ENCODE measurements around the gene UACA.
"Not testable (repeated sequence)": the region's sequence is repeated elsewhere in the genome, so short reads cannot be mapped to it uniquely, and the experiment has no call there.

UACA gene

GRCh38 chr15:70618929-70619328, 144.4 kb downstream of the UACA start:
- DNase-seq = no peak

- no peak for DNase-seq
Measured at GRCh38 chr15:70617911-70618287, 145.5 kb downstream of the UACA start.

DNA sequence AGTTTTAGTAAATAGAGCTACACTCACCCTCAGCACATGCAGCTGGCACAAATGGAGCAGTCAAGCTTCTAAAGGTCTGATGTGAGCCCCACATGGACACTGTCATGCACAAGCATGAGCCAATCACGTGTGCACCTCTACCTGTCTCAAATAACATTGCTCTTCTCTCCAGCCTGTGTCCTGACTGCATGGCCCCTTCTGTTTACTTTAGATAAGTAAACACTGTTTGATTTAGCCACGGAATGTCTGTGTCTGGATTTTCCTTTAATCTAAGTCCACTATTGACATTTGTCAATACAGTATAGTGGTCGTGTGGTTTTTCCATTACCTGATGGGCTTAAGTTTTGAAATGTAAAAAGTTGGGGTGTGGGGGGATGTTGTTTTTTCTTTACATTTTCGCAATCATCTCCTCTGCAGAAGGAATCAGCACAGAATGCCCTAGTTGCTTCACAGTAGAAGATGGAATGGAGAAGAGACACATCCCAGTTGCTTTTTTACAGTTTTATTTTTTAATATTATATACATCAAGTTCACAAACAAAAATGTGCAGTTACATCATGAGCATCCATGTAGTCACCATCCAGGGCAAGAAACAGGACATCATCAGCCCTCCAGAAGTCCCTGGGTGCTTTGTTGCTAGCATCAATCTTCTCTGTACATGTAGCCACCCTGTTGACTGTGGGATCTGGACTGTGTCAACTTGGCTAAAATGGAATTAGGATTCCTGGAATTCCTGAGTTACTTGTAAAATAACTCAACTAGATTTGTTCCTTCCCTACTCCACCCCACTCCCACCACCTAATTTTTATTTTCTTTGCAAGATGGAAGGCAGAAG, 146.1 kb downstream of the UACA start:
- peak; percentile 37 for DNase-seq

DNA sequence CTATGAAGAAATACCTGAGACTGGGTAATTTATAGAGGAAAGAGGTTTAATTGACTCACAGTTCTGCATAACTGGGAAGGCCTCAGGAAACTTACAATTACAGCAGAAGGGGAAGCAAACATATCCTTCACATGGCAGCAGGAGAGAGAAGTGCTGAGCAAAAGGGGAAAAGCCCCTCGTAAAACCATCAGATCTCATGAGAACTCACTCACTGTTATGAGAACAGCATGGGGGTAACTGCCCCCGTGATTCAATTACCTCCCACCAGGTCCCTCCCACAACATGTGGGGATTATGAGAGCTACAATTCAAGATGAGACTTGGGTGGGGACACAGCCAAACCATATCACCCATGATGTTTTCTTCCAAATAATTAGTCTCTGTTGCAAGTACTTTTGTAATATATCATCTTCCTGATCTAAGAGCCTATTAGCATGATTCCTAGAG, 147.0 kb downstream of the UACA start:
- not testable (repeated sequence) for DNase-seq

DNA sequence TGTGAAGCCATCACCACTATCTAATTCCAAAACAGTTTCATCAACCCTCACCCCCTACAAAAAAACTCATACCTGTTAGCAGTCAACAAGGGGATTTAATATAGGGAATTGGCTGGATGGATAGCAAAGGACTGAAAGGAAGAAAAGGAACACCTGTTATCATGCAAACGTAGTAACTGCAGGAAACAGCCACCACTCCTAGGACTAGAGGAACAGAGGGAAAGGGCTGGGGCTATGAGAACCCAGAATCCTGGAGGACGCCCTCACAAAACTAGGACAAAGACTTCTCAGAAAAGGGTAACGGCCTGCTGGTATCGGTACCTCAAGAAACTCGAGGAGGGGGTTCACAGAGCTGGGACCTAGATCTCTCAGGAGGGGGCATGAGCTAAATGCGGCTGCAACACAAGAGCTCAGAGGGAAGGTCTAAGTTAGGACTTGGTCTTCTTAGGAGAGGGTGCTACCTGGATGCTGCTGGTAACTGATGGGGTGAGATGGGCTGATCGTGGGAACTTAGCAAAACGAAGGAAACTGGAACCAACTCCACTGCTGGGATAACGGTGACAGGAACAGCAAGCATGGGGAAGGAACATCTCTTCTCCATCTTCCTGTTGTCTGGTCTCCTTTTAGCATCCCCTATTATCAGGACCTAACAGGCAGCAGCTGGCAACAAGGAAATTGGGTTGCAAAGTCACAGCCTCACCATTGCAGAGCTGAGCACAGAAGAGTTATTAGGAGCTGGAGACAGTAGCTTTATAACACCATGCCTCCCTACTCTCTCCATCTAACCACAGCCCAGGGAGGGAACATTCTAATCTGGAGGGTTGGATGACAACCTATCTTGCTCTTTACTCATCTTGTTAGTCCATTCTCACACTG, 147.7 kb downstream of the UACA start:
- no peak for DNase-seq

GRCh38 chr15:70614221-70614620, 149.1 kb downstream of the UACA start:
- no peak for DNase-seq

GRCh38 chr15:70613271-70613670, 150.1 kb downstream of the UACA start:
- DNase-seq = no peak

DNA sequence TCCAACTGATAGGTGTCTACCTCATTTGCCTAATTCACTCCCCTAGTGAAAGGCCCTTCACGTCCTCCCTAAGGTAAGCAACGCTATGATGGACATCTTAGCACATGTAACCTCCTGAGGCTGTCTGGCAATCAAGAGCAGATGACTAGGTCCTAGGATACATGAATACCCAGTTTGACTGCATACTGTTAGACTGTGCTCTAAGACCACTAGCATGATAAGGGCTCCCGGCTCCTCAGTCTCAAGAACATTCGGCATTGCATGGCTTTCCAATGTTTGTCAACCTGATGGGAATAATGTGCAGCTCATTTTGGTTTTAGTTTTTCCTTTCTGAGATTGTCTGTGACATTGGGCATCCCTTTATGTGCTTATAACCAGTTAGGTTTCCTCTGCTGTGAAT, 152.1 kb downstream of the UACA start:
- no peak for DNase-seq

DNA sequence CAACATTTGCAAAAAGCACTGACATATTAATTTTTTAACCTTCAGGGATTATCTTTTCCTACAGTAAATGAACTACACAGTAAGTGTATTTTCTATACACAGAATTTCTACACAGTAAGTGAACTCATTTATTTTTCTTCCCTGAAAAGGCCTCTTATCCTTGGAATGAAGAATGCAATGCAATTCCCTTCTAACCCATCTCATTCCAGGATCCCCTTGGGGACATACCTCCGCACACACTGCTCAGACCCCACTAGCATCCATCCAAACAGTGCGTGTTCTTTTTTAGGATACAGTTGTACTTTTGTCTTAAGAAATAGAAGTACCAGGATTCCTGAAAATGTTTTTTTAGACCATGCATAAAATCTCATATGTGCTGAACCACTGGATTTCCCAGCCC, 152.8 kb downstream of the UACA start:
- DNase-seq = no peak

DNA sequence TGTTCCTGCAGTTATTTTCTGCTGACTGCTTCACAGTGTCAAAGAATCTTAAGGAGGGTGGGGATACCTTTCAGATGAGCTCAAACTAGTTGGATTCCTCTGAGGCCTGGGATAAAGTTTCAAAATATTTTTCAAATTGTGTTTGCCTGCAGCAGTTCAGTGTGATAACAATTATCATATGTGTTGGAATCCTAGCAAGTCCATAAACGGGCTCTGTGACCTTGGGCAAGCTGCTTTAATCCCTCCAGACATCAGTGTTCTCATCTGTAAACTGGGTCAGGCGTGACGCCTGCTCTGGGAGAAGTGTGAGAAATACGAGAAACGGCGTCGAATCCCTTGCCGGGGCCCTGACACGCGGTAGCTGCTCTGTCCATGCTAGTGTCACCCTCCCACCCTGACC, 153.5 kb downstream of the UACA start:
- DNase-seq = no peak

- DNase-seq = peak; percentile 6
Measured at GRCh38 chr15:70608144-70608543, 155.2 kb downstream of the UACA start.

- DNase-seq = peak; percentile 15
Measured at GRCh38 chr15:70605606-70606410, 157.6 kb downstream of the UACA start.

GRCh38 chr15:70604666-70605315, 158.6 kb downstream of the UACA start:
- DNase-seq = no peak
